ENCODE data around the gene CREBL2.

Gene CREBL2

GRCh38 chr12:12681061-12681765 lies 69.5 kb downstream of the CREBL2 start:
- no peak for DNase-seq (ENCODE audit: low spot score)

DNA sequence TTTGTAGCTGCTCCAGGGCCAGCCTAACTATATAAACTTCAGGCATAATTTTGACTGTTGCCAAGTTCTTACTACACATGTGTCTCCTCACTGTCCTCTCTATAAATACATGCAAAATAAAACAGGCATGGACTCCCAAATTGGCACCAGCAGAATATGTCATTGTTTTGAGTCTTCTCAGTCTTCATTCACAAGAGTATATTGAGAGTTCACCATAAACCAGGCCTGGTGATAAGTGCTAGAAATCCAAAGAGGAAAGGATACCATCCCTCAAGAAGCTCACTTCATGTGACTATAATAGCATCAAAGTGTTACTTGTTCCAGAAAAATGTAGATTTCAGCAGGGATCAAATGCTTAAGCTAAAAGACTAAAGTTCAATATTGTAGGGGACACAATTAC lies 70.6 kb downstream of the CREBL2 start:
- DNase-seq (ENCODE audit: low spot score), result no peak

DNA sequence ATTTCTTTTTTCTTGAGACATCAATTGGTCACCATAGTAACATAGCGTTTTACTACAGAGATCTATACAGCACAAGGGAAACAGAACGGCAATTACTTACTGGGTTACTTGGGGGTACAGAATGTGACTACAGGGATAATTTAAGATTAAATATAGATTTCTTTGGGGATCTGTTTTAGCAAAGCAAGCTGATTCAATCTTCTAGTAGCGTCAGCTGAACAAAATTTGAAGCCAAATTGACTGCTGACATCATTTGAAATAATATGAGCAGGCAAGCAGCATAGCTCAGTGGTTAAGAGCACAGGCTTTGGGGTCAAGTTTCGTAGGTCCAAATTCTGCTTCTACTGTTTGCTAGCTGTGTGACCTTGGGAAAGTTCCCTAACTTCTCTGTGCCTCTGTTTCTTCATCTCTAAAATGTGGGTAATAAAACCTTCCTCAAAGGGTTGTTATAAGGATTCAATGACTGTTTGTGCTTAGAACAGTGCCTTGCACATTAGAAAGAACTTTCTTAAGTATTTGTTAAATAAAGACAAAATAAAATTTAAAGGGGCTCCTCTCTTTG lies 71.5 kb downstream of the CREBL2 start:
- no peak for DNase-seq (ENCODE audit: low spot score)

DNA sequence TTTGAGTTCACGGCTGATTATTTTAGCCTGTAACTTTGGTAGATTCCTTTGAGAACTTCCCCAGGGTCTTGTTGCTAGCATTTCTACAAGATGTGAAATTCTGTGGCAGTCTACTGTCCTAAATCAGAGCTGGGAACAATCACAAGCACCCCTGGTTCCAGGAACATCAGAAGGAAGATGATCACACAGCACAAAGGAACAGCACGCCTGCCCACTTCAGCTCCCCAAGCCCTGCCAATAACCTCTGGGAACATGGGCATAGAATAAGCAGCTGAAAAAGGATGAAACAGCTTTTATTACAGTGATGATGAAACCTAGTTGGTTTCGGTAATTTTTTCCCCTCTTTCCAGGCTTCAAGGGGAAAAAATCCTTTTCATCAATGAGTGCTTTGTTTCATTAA lies 72.0 kb downstream of the CREBL2 start:
- DNase-seq (ENCODE audit: low spot score), result no peak

GRCh38 chr12:12684375-12685106 lies 72.9 kb downstream of the CREBL2 start:
- DNase-seq (ENCODE audit: low spot score), result peak; percentile 40

DNA sequence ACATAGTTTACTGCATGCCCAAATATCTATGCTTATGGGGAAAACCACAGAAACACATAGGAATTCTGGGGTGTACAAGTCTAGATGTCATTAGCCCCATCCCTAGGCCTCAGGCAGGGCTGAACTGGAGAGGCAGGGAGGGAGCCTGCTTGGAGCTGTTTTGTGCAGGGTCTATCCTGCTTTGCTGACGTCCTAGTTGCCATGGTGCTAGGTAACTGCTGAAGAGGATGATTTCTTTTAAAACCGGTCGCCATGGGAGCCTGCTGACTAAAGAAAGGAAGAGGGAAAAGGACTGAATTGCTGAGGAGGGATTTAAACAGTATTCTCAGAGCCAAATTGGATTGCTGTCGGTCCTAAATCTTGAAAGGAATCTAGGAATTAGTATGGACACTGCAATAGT lies 73.6 kb downstream of the CREBL2 start:
- DNase-seq (ENCODE audit: low spot score), result no peak

DNA sequence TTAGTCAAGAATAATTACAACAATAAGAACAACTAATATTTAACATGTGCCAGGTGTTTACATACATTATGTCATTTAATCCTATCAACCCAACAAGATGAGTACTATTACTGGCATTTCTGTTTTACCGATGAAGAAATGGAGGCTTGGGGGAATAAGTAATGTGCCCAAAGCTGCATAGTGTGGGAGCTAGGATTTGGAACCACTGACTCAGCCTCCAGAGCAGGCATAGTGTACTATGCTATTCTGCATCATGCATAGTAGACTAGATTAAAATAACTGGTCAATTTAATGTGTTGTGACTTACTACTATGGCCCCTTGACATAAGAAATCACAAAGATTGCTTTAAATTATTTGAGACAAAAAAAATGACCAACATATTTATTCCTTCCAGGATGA lies 74.8 kb downstream of the CREBL2 start:
- no peak for DNase-seq (ENCODE audit: low spot score)

GRCh38 chr12:12686925-12687324 lies 75.2 kb downstream of the CREBL2 start:
- no peak for DNase-seq (ENCODE audit: low spot score)

- DNase-seq (ENCODE audit: low spot score), result no peak
These were observed 78.1 kb downstream of the CREBL2 start for GRCh38 chr12:12689647-12690300.

- no peak for DNase-seq (ENCODE audit: low spot score)
These were observed 79.9 kb downstream of the CREBL2 start for GRCh38 chr12:12691549-12691948.

DNA sequence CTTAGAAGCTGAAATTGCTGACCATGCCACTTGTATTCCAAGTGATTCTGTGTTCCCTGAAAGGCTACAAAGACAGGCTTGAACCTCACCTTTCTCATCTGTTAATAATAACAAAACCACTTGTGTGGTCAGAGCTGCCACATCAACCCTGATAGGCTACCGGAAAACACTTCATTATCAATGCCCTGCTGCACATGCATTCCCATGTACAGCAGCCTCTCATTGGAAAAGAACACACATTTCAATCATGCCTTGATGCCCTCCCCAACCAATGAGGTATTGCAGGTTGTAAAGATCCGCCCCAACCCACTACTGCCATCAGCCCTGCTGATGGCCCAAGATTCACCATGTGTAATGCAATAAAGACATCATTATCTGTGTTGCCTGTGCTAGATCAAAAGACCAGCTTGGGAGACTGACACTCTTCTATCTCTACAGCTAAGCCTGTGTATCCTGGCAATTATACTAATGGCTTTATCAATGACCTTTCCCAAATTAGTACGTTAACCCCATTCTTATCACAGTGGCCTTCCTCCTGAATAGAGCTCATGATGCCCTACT lies 81.5 kb downstream of the CREBL2 start:
- DNase-seq (ENCODE audit: low spot score), result no peak
